Measurements from ENCODE around the gene ADAP1. TPM values are rescaled to one million over a fixed set of nuclear protein-coding genes. Genes with fewer than 3 reads are reported as not detected.

Gene ADAP1
- total and polyA plus RNA-seq, 2 of the 13 experiments (the other 11 are each of a cell fraction or from before 2014, with no cell fraction given) = 10.5 to 24.6 TPM

- no peak for TF ChIP-seq KDM5A (IDR thresholded peaks at IDR 0.05; ENCODE audit: borderline replicate concordance, low read length)
- peak; percentile 84; the same call in 1 of the 2 replicates for TF ChIP-seq KLF6 (CRISPR knock-in tag; IDR thresholded peaks at IDR 0.05)
- TF ChIP-seq ZNF724P (CRISPR knock-in tag; IDR thresholded peaks at IDR 0.05; ENCODE audit: borderline replicate concordance) = peak; percentile 85; the same call in 1 of the 2 replicates
- peak in 1 of 2 experiments; percentile 93; a peak in 2 of 4 replicates for TF ChIP-seq POLR2A (IDR thresholded peaks at IDR 0.05; ENCODE audit: insufficient read depth in 1 of 2, low read depth in 2 of 2, low read length in 2 of 2)
- no peak for TF ChIP-seq TBX3 (IDR thresholded peaks at IDR 0.05; ENCODE audit: borderline replicate concordance)
- TF ChIP-seq ZNF205 (CRISPR knock-in tag; IDR thresholded peaks at IDR 0.05) = peak; percentile 83; the same call in 1 of the 2 replicates
- TF ChIP-seq SP2 (CRISPR knock-in tag; IDR thresholded peaks at IDR 0.05) = no peak
- 0 out of 2 replicates have a peak, but pooled peaks have one; percentile 38 for TF ChIP-seq TFAP4 (IDR thresholded peaks at IDR 0.05; ENCODE audit: borderline replicate concordance, low read depth)
- TF ChIP-seq ZNF33A (CRISPR knock-in tag; IDR thresholded peaks at IDR 0.05; ENCODE audit: borderline replicate concordance) = no peak
- no peak for TF ChIP-seq PREB (CRISPR knock-in tag; IDR thresholded peaks at IDR 0.05)
- no peak; the same call in 1 of the 2 replicates for TF ChIP-seq ZNF253 (CRISPR knock-in tag; IDR thresholded peaks at IDR 0.05; ENCODE audit: borderline replicate concordance)
- no peak for TF ChIP-seq ZBTB46 (CRISPR knock-in tag; IDR thresholded peaks at IDR 0.05; ENCODE audit: borderline replicate concordance)
- TF ChIP-seq CBX2 (IDR thresholded peaks at IDR 0.05; ENCODE audit: low read depth, low read length) = no peak
- TF ChIP-seq CBX2 (CRISPR knock-in tag; IDR thresholded peaks at IDR 0.05; ENCODE audit: low read depth) = no peak
- TF ChIP-seq CENPBD1 (CRISPR knock-in tag; IDR thresholded peaks at IDR 0.05; ENCODE audit: borderline replicate concordance, low read depth) = no peak
- no peak for TF ChIP-seq ZNF850 (CRISPR knock-in tag; conservative IDR thresholded peaks at IDR 0.05)
- peak; percentile 49 for TF ChIP-seq ZSCAN20 (CRISPR knock-in tag; IDR thresholded peaks at IDR 0.05; ENCODE audit: borderline replicate concordance)
- TF ChIP-seq NFKB2 (CRISPR knock-in tag; IDR thresholded peaks at IDR 0.05; ENCODE audit: borderline replicate concordance) = peak; percentile 79; the same call in 1 of the 2 replicates
- peak; percentile 81 for TF ChIP-seq HOXA3 (CRISPR knock-in tag; IDR thresholded peaks at IDR 0.05)
- no peak for TF ChIP-seq ZKSCAN5 (CRISPR knock-in tag; IDR thresholded peaks at IDR 0.05)
- no peak; the same call in 1 of the 2 replicates for TF ChIP-seq ZNF768 (CRISPR knock-in tag; IDR thresholded peaks at IDR 0.05)
- TF ChIP-seq NR2F2 (IDR thresholded peaks at IDR 0.05; ENCODE audit: borderline replicate concordance, low read depth) = no peak
- peak; percentile 29; the same call in 1 of the 2 replicates for TF ChIP-seq TGIF2 (CRISPR knock-in tag; IDR thresholded peaks at IDR 0.05)
- TF ChIP-seq IRX3 (CRISPR knock-in tag; IDR thresholded peaks at IDR 0.05; ENCODE audit: borderline replicate concordance, low read depth) = no peak
- TF ChIP-seq ARNT2 (CRISPR knock-in tag; IDR thresholded peaks at IDR 0.05; ENCODE audit: low read depth) = peak; percentile 42; the same call in 1 of the 2 replicates
- no peak for TF ChIP-seq SRSF4 (IDR thresholded peaks at IDR 0.05; ENCODE audit: low read depth, low read length, poor library complexity, severe bottlenecking)
- TF ChIP-seq KLF9 (CRISPR knock-in tag; IDR thresholded peaks at IDR 0.05; ENCODE audit: low read depth) = peak; percentile 55; the same call in 1 of the 2 replicates
- peak; percentile 49; the same call in 1 of the 2 replicates for TF ChIP-seq ZNF619 (CRISPR knock-in tag; IDR thresholded peaks at IDR 0.05)
Measured at GRCh38 chr7:977326-978048, 23.0 kb upstream of the ADAP1 start (continued).
